GM19324 (cell line): ENCODE results near the gene TRPM5.

Experiments used
- ATAC-seq: cut with Tn5 transposase; IDR thresholded peaks from one replicate; pipeline ENCODE4 v1.9.1; 2021; ENCODE audit warnings: mild to moderate bottlenecking, moderate library complexity; ENCODE audit not compliant: unreplicated experiment, low FRiP score

Gene TRPM5

GRCh38 chr11:2441171-2441570, 3.1 kb downstream of the TRPM5 start:
- ATAC-seq = no peak

GRCh38 chr11:2440646-2441045, 3.7 kb downstream of the TRPM5 start:
- no peak for ATAC-seq

- ATAC-seq = no peak
These were observed 4.5 kb downstream of the TRPM5 start for GRCh38 chr11:2439820-2440219.

- ATAC-seq = no peak
These were observed 6.8 kb downstream of the TRPM5 start for GRCh38 chr11:2437516-2437915.

DNA sequence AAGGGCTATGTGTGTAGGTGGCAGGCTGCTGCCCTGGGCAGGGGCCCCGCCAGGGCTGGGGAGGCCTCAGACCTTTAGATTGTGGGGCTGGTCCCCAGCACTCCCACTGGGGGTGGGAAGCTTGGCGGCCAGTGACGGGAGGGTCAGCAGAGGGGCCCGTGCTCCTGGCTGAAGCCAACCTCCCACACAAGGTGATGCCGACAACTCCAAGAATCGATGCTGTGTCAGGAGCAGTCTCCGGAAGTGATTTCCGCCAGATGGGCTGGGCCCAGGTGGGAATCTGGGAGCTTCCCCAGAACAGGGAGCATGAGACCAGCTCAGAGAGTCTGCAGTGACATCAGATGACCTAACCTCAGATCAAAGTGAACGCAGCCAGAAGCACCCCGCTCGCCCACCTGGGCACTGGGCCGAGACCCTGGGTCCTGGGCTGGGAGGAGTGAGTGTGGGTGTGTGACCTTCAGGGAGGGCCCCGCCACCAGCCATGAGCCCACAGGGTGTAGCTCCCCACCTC, 7.7 kb downstream of the TRPM5 start:
- no peak for ATAC-seq

DNA sequence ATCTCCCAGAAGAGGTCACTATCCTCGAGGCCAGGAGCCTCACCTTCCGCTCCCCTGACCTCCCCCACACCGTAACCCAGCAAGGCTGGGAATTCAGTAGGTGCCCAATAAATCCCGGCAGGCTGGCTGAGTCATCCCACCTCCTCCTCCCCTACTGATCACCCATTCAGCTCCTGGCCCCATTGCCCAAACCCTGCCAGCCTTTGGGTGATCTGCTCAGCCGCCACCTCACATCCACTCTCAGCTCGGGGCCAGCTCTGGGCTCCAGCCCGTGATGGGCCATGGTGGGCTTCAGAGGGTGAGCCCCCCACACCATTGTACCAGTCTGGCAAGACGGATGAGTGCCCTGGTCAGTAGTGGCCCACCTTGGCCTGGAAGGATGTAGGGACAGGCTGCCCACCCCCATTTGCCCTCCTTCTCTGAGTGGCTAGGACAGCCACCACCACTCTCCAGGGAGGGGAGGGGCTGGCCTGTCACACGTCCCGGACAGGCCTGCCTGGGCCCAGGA, 8.2 kb downstream of the TRPM5 start:
- no peak for ATAC-seq

- ATAC-seq = no peak
These were observed 8.9 kb downstream of the TRPM5 start for GRCh38 chr11:2435288-2436012.

DNA sequence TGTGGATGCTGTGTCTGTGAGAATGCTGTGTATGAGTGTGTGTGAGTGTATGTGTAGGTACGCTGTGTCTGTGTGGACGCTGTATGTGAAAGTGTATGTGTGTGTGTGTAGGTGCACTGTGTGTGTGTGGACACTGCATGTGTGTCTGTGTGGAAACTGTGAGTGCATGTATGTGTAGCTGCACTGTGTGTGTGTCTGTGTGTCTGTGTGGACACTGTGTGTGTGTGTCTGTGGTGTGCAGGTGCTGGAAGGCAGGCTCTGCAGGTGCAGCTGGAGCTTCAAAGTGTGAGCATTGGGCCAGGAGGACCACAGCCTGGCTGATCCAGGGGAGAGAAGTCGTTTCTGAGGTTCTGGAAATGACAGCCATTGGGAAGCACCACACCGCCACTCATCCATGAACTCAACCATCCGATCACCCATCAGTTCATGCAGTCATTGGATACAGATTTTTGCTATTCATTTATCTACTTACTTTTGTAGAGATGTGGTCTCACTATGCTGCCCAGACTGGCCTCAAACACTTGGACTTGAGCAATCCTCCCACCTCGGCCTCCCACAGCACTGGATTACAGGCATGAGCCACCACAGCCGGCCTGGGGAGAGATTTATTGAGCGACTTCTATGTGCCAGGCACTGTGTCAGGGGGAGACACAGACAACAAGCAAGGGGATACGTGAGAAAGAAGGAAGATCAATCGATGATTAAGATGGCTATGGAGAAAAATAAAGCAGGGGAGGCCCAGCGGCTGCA, 9.6 kb downstream of the TRPM5 start:
- ATAC-seq = no peak

DNA sequence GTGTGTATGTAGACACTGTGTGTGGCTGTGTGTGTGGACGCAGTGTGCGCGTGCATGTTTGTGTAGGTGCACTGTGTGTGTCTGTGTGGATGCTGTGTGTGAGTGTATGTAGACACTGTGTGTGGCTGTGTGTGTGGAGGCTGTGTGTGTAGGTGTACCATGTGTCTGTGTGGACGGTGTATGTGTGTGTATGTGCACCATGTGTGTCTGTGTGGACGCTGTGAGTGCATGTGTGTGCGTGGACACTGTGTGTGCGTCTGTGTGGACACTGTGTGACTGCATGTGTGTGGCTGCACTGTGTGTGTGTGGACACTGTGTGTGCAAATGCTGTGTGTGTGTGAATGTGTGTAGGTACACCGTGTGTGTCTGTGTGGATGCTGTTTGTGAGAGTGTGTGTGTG, 10.3 kb downstream of the TRPM5 start:
- no peak for ATAC-seq

DNA sequence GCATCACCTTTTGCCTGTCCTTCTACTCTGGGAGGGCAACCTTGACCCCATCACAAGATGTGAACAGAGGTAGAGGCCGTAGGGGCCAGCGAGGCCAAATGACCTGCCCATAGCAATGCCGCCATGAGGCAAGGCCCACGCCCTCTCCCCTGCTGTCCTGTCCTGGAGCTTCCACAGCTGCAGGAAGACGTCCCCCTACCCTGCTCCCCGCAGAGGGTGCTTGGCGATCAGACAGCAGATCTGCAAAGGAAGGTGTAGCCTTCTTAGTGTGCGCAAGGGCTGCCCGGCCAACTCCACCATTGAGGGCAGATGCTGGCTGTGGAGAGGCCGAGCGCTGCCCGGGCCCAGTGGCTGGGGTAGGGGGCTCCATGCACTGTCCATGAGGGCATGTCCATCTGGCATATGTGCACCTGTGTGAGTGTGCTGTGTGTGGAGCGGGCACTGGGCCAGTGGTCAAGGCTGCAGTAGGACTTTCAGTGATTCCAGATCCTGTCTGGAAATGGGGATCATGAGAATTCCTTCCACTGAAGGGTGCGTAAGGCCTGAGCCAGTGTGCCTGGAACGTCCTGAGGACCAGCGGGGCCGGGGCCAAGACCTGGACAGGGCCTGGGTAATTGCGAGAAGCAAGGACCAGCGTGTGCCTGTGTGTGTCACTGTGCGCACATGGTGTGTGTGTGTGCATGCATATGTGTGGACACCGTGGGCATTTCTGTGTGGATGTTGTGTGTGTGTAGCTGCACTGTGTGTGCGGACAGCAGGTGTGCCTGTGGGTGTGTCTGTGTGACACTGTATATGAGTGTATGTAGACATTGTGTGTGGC, 11.0 kb downstream of the TRPM5 start:
- ATAC-seq = no peak

- no peak for ATAC-seq
These were observed 11.7 kb downstream of the TRPM5 start for GRCh38 chr11:2432628-2433071.

DNA sequence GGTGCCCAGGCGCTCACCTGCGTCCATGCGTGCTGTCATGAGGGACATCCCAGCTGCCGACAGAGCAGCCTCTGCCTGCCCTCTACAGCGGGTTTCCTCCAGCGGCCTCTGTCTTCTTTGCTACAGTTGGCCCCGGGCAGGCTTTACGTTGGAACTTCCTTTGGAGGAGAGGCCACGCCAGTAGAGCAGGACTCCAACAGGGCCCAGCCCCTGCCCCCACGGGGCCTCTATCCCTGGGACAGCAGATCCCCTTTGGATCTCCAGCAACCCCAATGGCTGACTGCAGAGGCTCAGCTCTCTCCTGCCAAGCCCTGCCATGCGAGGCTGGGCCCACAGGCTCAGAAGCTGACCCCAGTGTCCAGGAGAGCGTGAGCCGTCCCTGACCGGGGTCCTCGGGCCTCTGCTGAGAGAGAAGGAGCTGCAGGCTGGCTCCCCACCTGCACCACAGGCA, 12.1 kb downstream of the TRPM5 start:
- no peak for ATAC-seq

DNA sequence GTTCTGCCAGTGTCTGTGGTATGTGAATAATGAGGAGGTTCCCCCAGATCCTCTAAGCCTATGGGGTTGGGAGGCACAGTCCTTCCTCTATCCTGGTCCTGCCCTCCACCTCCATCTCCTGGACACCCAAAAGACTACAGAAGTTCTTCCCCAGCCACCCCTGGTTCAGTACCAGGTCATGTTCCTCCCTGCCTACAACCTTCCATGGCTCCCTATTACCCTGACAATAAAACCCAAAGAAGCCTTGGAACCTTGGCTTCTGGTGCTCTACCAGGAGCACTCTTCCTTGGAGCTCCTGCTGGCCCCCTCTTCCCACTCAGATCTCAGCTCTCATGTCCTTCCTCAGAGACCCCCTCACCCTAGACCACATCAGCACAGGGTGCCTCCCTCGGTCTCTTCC, 12.9 kb downstream of the TRPM5 start:
- no peak for ATAC-seq

- ATAC-seq = no peak
These were observed 16.0 kb downstream of the TRPM5 start for GRCh38 chr11:2428322-2428795.

- ATAC-seq = no peak
These were observed 16.5 kb downstream of the TRPM5 start for GRCh38 chr11:2427721-2428321.

GRCh38 chr11:2426826-2427521, 17.3 kb downstream of the TRPM5 start:
- no peak for ATAC-seq

GRCh38 chr11:2426221-2426620, 18.1 kb downstream of the TRPM5 start:
- ATAC-seq = no peak

GRCh38 chr11:2425506-2425905, 18.8 kb downstream of the TRPM5 start:
- ATAC-seq = no peak

DNA sequence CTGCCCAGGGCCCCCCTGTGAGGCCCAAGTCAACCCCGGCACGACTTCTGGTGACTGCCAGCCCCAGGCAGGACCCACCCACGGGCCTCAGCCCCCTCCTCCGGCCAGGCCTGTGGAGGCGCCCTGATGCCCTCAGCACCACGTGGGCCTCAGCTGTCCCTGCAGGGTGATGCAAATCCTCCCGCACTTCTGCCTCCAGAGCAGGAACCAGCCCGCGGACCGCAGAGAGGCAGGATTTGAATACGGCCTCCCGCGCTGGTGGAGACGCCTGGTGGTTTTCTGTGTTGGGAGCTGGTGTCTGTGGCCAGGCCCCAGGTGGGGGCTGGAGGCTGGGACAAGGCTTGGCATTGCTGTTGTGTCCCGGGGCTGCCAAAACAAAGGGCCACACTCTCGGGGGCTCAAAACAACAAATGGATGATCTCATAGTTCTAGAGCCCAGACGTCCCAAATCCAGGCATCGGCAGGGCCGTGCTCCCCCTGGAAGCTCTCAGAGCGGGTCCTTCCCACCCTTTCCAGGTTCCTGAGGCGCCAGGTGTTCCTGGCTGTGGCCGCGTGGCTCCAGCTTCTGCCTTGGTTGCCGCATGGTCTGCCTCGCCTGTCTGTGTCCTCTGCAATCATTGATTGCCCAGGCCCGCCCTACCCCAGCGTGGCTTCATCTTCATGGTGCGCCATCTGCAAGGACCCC, 19.4 kb downstream of the TRPM5 start:
- no peak for ATAC-seq
